Liver (tissue), 3 donors: Measurements from ENCODE around the gene TJAP1.

ENCODE experiments used
- CTCF ChIP-seq: fragments of 150-350 bp; IDR thresholded peaks from 2 replicates; pipeline ENCODE4 v1.5.1; 2017; ENCODE audit warnings: improper control_type of control experiment, low read depth, low read length; ENCODE audit not compliant: missing input control
- FOXA2 ChIP-seq: IDR thresholded peaks from 2 replicates; pipeline ENCODE4 v1.6.1; 2016; ENCODE audit warnings: antibody characterized with exemption
- JUND ChIP-seq, 2 donors: IDR thresholded peaks; 2 replicates each; pipeline ENCODE4 v1.6.1; 2016; ENCODE audit warnings: antibody characterized with exemption in 2 of 2
- REST ChIP-seq: IDR thresholded peaks from 2 replicates; pipeline ENCODE4 v1.6.1; 2016; ENCODE audit warnings: antibody characterized with exemption, mild to moderate bottlenecking
- SP1 ChIP-seq: IDR thresholded peaks from 2 replicates; pipeline ENCODE4 v1.6.1; 2018; ENCODE audit warnings: antibody characterized with exemption, mild to moderate bottlenecking
- TAF1 ChIP-seq: conservative IDR thresholded peaks from 2 replicates; pipeline ENCODE4 v1.6.1; 2016; ENCODE audit warnings: antibody characterized with exemption, mild to moderate bottlenecking
- YY1 ChIP-seq: IDR thresholded peaks from 2 replicates; pipeline ENCODE4 v1.6.1; 2016; ENCODE audit warnings: antibody characterized with exemption, mild to moderate bottlenecking
- donor health status: healthy.
- donor health status: healthy.

GRCh38 chr6:43488667-43489276, 11.4 kb downstream of the TJAP1 start:
- TF ChIP-seq REST (no peak), CTCF (no peak), YY1 (no peak), JUND (IDR thresholded peaks at IDR 0.05) (no peak), TAF1 (no peak), SP1 (no peak), FOXA2 (no peak)
